NOMO-1 treated with DMSO at 0.1 percent for 48 hours (cell line): ENCODE data around the gene THSD7A.

Experiments used
- DNase-seq: peaks from one replicate; lab custom pipeline; 2025; ENCODE audit not compliant: unreplicated experiment; lab: John Stamatoyannopoulos, UW

THSD7A gene

GRCh38 chr7:11343818-11344413, 488.1 kb downstream of the THSD7A start:
- peak; percentile 31 for DNase-seq

- DNase-seq: no peak
Measured at GRCh38 chr7:11343136-11343535, 488.9 kb downstream of the THSD7A start.

- peak; percentile 29 for DNase-seq
Measured at GRCh38 chr7:11341285-11341944, 490.6 kb downstream of the THSD7A start.

GRCh38 chr7:11336432-11336831, 495.6 kb downstream of the THSD7A start:
- DNase-seq: no peak

GRCh38 chr7:11335947-11336346, 496.1 kb downstream of the THSD7A start:
- no peak for DNase-seq

- no peak for DNase-seq
Measured at GRCh38 chr7:11332865-11333228, 499.2 kb downstream of the THSD7A start.

- no peak for DNase-seq
Measured at GRCh38 chr7:11332186-11332864, 499.7 kb downstream of the THSD7A start.

GRCh38 chr7:11331128-11332102, 500.6 kb downstream of the THSD7A start:
- no peak for DNase-seq

GRCh38 chr7:11330717-11331116, 501.3 kb downstream of the THSD7A start:
- DNase-seq: no peak

- no peak for DNase-seq
Measured at GRCh38 chr7:11330208-11330607, 501.8 kb downstream of the THSD7A start.

GRCh38 chr7:11329626-11330025, 502.4 kb downstream of the THSD7A start:
- no peak for DNase-seq

GRCh38 chr7:11328309-11328708, 503.7 kb downstream of the THSD7A start:
- DNase-seq: no peak

GRCh38 chr7:11327633-11328032, 504.4 kb downstream of the THSD7A start:
- no peak for DNase-seq
